Body of pancreas (tissue), 4 donors: ENCODE measurements around the gene NUP50.

Source experiments
- CTCF ChIP-seq, 7 experiments: fragments of 450-650 bp in 4 of 7; fragments of 200-600 bp in 3 of 7; sonication (generic) in 3 of 7; IDR thresholded peaks; one replicate each; pipeline ENCODE4 v1.5.1; 2016 to 2019; ENCODE audit warnings: antibody characterized with exemption in 7 of 7
- POLR2A ChIP-seq, 3 donors: fragments of 450-650 bp; IDR thresholded peaks; one replicate each; pipeline ENCODE4 v1.6.1; 2016; ENCODE audit warnings: antibody characterized with exemption in 3 of 3, mild to moderate bottlenecking in 2 of 3

- TF ChIP-seq POLR2A (IDR thresholded peaks at IDR 0.05) (no peak), CTCF (IDR thresholded peaks at IDR 0.05) (no peak)
These were observed 5.8 kb upstream of the NUP50 start for GRCh38 chr22:45157907-45158306.
